ENCODE data around the gene RBM17.

Gene RBM17

DNA sequence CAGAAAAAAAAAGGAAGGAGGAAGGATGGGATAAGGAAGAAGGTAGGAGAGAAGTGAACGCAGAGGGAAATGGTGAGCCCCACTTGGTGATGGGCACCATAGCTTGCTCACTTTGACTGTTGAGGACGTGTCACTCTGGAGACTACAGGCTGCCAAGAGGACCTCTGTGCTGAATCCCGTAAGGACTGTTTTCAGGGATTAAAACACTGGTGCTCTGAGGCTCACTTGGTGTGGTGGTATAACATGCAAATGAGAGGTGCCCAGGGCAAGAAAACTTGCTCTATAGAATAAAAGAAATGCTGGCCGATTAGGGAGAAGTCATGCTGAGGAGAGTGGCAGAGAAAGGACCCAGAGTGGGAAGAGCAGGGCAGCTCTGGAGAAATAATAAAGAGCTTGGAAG lies 21.4 kb upstream of the RBM17 start:
- H3K4ac ChIP-seq (ENCODE audit: low read length) = no peak overlapping the region
- no peak overlapping the region for H2BK15ac ChIP-seq (ENCODE audit: low read length)
- no peak overlapping the region for H3K4me3 ChIP-seq (ENCODE audit: low read length in 2 of 2)
- no peak for DNase-seq (ENCODE audit: low spot score)
- H2AK5ac ChIP-seq (ENCODE audit: low read depth, low read length) = no peak overlapping the region
- H2BK120ac ChIP-seq (ENCODE audit: low read depth, low read length) = no peak overlapping the region
- peaks cover 0 to 28% (median 0%) of the 10 kb centered on the region in 3 experiments for H3K27me3 ChIP-seq (ENCODE audit: control insufficient read depth in 3 of 3, insufficient read depth in 3 of 3, low read depth in 1 of 3, low read length in 3 of 3)
- H2BK5ac ChIP-seq (ENCODE audit: low read length) = no peak overlapping the region
- no peak overlapping the region for H3K23ac ChIP-seq (ENCODE audit: low read depth, low read length, poor library complexity)
- H2BK12ac ChIP-seq (ENCODE audit: low read length) = no peak overlapping the region
- no peak overlapping the region for H3K27ac ChIP-seq (replicated peaks; ENCODE audit: low read length)
- no peak overlapping the region for H4K8ac ChIP-seq (ENCODE audit: low read depth, low read length)
- no peak overlapping the region for H4K91ac ChIP-seq (ENCODE audit: low read depth, low read length, poor library complexity)
- no peaks in the 10 kb centered on the region for H3K4me1 ChIP-seq (ENCODE audit: control insufficient read depth in 2 of 2, insufficient read depth in 1 of 2, low read depth in 1 of 2, low read length in 2 of 2)
- no peak overlapping the region for H2AFZ ChIP-seq (ENCODE audit: low read length)
- H3K9me3 ChIP-seq (replicated peaks in 1 of 2; ENCODE audit: control insufficient read depth in 2 of 2, insufficient read depth in 1 of 2, low read depth in 1 of 2, low read length in 2 of 2) = no peaks in the 10 kb centered on the region
- H3K79me1 ChIP-seq (ENCODE audit: low read depth, low read length) = no peaks in the 10 kb centered on the region
- WGBS, 2 donors (ENCODE audit: extremely low coverage in 2 of 2, insufficient read length in 2 of 2, insufficient replicate concordance in 1 of 2) = 100% methylated on average over 1 of the region's 4 CpGs; no CpG with 5 or more reads in 1 of the 2 donors
- no peak overlapping the region for H3K9ac ChIP-seq (ENCODE audit: low read depth, low read length, poor library complexity)
- no peak overlapping the region for H3K4me2 ChIP-seq (ENCODE audit: insufficient read depth, low read length, poor library complexity, severe bottlenecking)
- no peak overlapping the region for H3K18ac ChIP-seq (ENCODE audit: low read length)
- no peak overlapping the region for H3K14ac ChIP-seq (ENCODE audit: low read length)
- no peaks in the 10 kb centered on the region for H3K36me3 ChIP-seq (replicated peaks in 1 of 2; ENCODE audit: control insufficient read depth in 2 of 2, insufficient read depth in 2 of 2, low read length in 2 of 2)

- Histone ChIP-seq H2BK5ac (ENCODE audit: low read length) (no peak overlapping the region), H3K27me3 (ENCODE audit: control insufficient read depth in 3 of 3, insufficient read depth in 3 of 3, low read depth in 1 of 3, low read length in 3 of 3) (peaks cover 0 to 28% (median 0%) of the 10 kb centered on the region in 3 experiments), H3K14ac (ENCODE audit: low read length) (no peak overlapping the region), H3K4ac (ENCODE audit: low read length) (no peak overlapping the region), H3K18ac (ENCODE audit: low read length) (no peak overlapping the region), H4K8ac (ENCODE audit: low read depth, low read length) (no peak overlapping the region), H2AK5ac (ENCODE audit: low read depth, low read length) (no peak overlapping the region), H3K4me1 (ENCODE audit: control insufficient read depth in 2 of 2, insufficient read depth in 1 of 2, low read depth in 1 of 2, low read length in 2 of 2) (no peaks in the 10 kb centered on the region), H3K36me3 (replicated peaks in 1 of 2; ENCODE audit: control insufficient read depth in 2 of 2, insufficient read depth in 2 of 2, low read length in 2 of 2) (no peaks in the 10 kb centered on the region), H2BK120ac (ENCODE audit: low read depth, low read length) (no peak overlapping the region), H3K9me3 (replicated peaks in 1 of 2; ENCODE audit: control insufficient read depth in 2 of 2, insufficient read depth in 1 of 2, low read depth in 1 of 2, low read length in 2 of 2) (no peaks in the 10 kb centered on the region), H2BK15ac (ENCODE audit: low read length) (no peak overlapping the region), H3K4me2 (ENCODE audit: insufficient read depth, low read length, poor library complexity, severe bottlenecking) (no peak overlapping the region), H4K91ac (ENCODE audit: low read depth, low read length, poor library complexity) (no peak overlapping the region), H3K79me1 (ENCODE audit: low read depth, low read length) (no peaks in the 10 kb centered on the region), H3K23ac (ENCODE audit: low read depth, low read length, poor library complexity) (no peak overlapping the region), H2AFZ (ENCODE audit: low read length) (no peak overlapping the region), H3K4me3 (ENCODE audit: low read length in 2 of 2) (no peak overlapping the region), H2BK12ac (ENCODE audit: low read length) (no peak overlapping the region), H3K9ac (ENCODE audit: low read depth, low read length, poor library complexity) (no peak overlapping the region), H3K27ac (replicated peaks; ENCODE audit: low read length) (no peak overlapping the region)
- no CpG with 5 or more reads among the region's 6 CpGs for WGBS, 2 donors (ENCODE audit: extremely low coverage in 2 of 2, insufficient read length in 2 of 2, insufficient replicate concordance in 1 of 2)
- no peak for DNase-seq (ENCODE audit: low spot score)
Measured at GRCh38 chr10:6068006-6068405, 20.8 kb upstream of the RBM17 start.

GRCh38 chr10:6068422-6068821 lies 20.4 kb upstream of the RBM17 start:
- WGBS, 2 donors (ENCODE audit: extremely low coverage in 2 of 2, insufficient read length in 2 of 2, insufficient replicate concordance in 1 of 2) = no CpG with 5 or more reads among the region's 8 CpGs
- Histone ChIP-seq H3K4me3 (ENCODE audit: low read length in 2 of 2) (no peak overlapping the region), H3K27me3 (ENCODE audit: control insufficient read depth in 3 of 3, insufficient read depth in 3 of 3, low read depth in 1 of 3, low read length in 3 of 3) (peaks cover 0 to 28% (median 0%) of the 10 kb centered on the region in 3 experiments), H2BK120ac (ENCODE audit: low read depth, low read length) (no peak overlapping the region), H3K4me1 (ENCODE audit: control insufficient read depth in 2 of 2, insufficient read depth in 1 of 2, low read depth in 1 of 2, low read length in 2 of 2) (no peaks in the 10 kb centered on the region), H3K18ac (ENCODE audit: low read length) (no peak overlapping the region), H4K91ac (ENCODE audit: low read depth, low read length, poor library complexity) (no peak overlapping the region), H3K4ac (ENCODE audit: low read length) (no peak overlapping the region), H2BK12ac (ENCODE audit: low read length) (no peak overlapping the region), H3K14ac (ENCODE audit: low read length) (no peak overlapping the region), H3K9ac (ENCODE audit: low read depth, low read length, poor library complexity) (no peak overlapping the region), H2AK5ac (ENCODE audit: low read depth, low read length) (no peak overlapping the region), H3K79me1 (ENCODE audit: low read depth, low read length) (no peaks in the 10 kb centered on the region), H3K4me2 (ENCODE audit: insufficient read depth, low read length, poor library complexity, severe bottlenecking) (no peak overlapping the region), H4K8ac (ENCODE audit: low read depth, low read length) (no peak overlapping the region), H3K27ac (replicated peaks; ENCODE audit: low read length) (no peak overlapping the region), H2BK15ac (ENCODE audit: low read length) (no peak overlapping the region), H3K36me3 (replicated peaks in 1 of 2; ENCODE audit: control insufficient read depth in 2 of 2, insufficient read depth in 2 of 2, low read length in 2 of 2) (no peaks in the 10 kb centered on the region), H2AFZ (ENCODE audit: low read length) (no peak overlapping the region), H3K9me3 (replicated peaks in 1 of 2; ENCODE audit: control insufficient read depth in 2 of 2, insufficient read depth in 1 of 2, low read depth in 1 of 2, low read length in 2 of 2) (no peaks in the 10 kb centered on the region), H3K23ac (ENCODE audit: low read depth, low read length, poor library complexity) (no peak overlapping the region), H2BK5ac (ENCODE audit: low read length) (no peak overlapping the region)
- no peak for DNase-seq (ENCODE audit: low spot score)

DNA sequence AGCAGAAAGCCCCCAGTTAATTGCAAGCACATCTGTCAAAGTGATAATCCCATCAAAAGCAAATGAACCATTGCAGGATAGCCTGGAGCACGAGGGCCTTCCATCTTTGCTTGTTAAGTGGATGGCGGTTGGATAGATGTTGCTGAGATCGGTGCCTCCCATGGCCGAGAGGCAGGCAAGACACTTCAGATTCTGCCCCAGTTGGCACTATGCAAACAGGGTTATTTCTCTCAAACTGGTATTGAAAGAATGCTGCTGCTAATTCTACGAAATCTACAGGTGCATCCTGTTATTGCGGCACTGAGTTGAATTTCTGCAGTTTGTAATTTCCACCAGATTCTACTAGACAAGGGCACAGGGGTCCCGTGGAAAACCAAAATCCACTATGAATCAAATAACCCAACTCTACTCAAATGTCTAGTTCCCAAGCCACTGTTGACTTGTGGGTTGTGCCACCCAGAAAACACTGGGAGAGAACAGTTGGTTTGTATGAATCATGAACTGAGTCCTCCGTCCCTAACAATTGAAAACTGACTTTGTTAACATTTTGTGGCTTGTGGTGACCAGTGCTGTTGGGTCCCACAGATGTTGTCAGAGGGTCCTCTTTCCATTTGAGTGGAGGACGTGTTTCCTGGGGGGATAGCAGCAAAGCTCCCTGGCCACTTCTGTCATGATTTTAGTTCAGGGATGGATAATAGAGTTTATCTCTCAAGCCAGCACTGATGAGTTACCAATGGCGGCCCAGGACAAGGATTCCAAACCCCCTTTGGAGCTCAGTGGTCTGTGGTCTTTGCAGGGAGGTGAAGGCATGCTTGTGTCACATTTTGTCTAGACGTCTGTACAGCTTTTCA lies 19.5 kb upstream of the RBM17 start:
- H3K36me3 ChIP-seq (replicated peaks in 1 of 2; ENCODE audit: control insufficient read depth in 2 of 2, insufficient read depth in 2 of 2, low read length in 2 of 2) = no peaks in the 10 kb centered on the region
- H3K4me1 ChIP-seq (ENCODE audit: control insufficient read depth in 2 of 2, insufficient read depth in 1 of 2, low read depth in 1 of 2, low read length in 2 of 2) = no peaks in the 10 kb centered on the region
- no peak overlapping the region for H3K27ac ChIP-seq (replicated peaks; ENCODE audit: low read length)
- H3K79me1 ChIP-seq (ENCODE audit: low read depth, low read length) = no peaks in the 10 kb centered on the region
- no peak overlapping the region for H4K8ac ChIP-seq (ENCODE audit: low read depth, low read length)
- H3K14ac ChIP-seq (ENCODE audit: low read length) = no peak overlapping the region
- H4K91ac ChIP-seq (ENCODE audit: low read depth, low read length, poor library complexity) = no peak overlapping the region
- no peak overlapping the region for H2BK120ac ChIP-seq (ENCODE audit: low read depth, low read length)
- no peak overlapping the region for H2BK12ac ChIP-seq (ENCODE audit: low read length)
- peaks cover 0 to 30% (median 0%) of the 10 kb centered on the region in 3 experiments for H3K27me3 ChIP-seq (ENCODE audit: control insufficient read depth in 3 of 3, insufficient read depth in 3 of 3, low read depth in 1 of 3, low read length in 3 of 3)
- no peak overlapping the region for H3K9ac ChIP-seq (ENCODE audit: low read depth, low read length, poor library complexity)
- H2BK15ac ChIP-seq (ENCODE audit: low read length) = no peak overlapping the region
- H2BK5ac ChIP-seq (ENCODE audit: low read length) = no peak overlapping the region
- WGBS, 2 donors (ENCODE audit: extremely low coverage in 2 of 2, insufficient read length in 2 of 2, insufficient replicate concordance in 1 of 2) = no CpG with 5 or more reads among the region's 11 CpGs
- no peak overlapping the region for H3K4ac ChIP-seq (ENCODE audit: low read length)
- no peak overlapping the region for H2AK5ac ChIP-seq (ENCODE audit: low read depth, low read length)
- no peak overlapping the region for H3K23ac ChIP-seq (ENCODE audit: low read depth, low read length, poor library complexity)
- H3K9me3 ChIP-seq (replicated peaks in 1 of 2; ENCODE audit: control insufficient read depth in 2 of 2, insufficient read depth in 1 of 2, low read depth in 1 of 2, low read length in 2 of 2) = no peaks in the 10 kb centered on the region
- H3K18ac ChIP-seq (ENCODE audit: low read length) = no peak overlapping the region
- DNase-seq (ENCODE audit: low spot score) = no peak
- H3K4me2 ChIP-seq (ENCODE audit: insufficient read depth, low read length, poor library complexity, severe bottlenecking) = no peak overlapping the region
- no peak overlapping the region for H3K4me3 ChIP-seq (ENCODE audit: low read length in 2 of 2)
- no peak overlapping the region for H2AFZ ChIP-seq (ENCODE audit: low read length)

Measured in neuronal stem cell (in vitro differentiated cells).